ENCODE data around the gene PTPRN2. TPM values are rescaled to one million over a fixed set of nuclear protein-coding genes. Genes with fewer than 3 reads are reported as not detected.

The PTPRN2 gene
- total and polyA plus RNA-seq, 9 of the 15 experiments (the other 6 are each of a cell fraction or from before 2014, with no cell fraction given) = not detected

DNA sequence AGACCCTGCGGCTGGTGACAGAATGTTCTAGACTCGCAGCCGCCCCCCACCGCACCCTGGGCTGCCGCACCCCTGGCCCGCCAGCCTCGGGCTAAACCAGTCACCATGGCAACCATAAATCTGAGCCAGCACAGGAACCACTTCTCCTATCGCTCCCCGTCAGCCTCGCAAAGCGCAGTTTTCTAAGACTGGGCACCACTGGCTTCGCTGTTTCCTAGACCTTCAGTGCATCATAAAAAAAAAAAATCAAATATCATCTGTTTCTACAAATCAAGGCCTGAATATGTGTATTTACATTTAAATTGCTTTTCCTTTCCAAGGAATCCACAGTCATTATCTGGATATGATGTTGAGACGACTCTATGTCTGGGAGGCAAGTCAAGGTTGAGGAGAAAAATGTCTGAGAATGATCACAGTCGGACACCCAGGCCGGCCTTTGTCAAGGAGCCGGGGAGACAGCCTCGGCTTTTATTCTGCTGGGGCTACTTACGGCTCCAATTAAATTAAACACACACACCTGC lies 99.9 kb downstream of the PTPRN2 start:
- ATAC-seq = no peak
- ChIA-PET CTCF (ENCODE audit: low intra/inter-chr PET ratio) (no interaction called here), POLR2A (interaction anchor here (0.6 to 1.1 kb wide), 2 partner anchors 41 to 227 kb away, joined by 3 to 4 read pairs; no protein-coding TSS in a partner anchor)
- H3K36me3 ChIP-seq (ENCODE audit: control insufficient read depth, insufficient read depth, low read length) = no peaks in the 10 kb centered on the region
- in situ Hi-C loops (cut with MboI) = no loop called here
- H3K27me3 ChIP-seq (ENCODE audit: control insufficient read depth in 2 of 2, insufficient read depth in 2 of 2, low read length in 2 of 2) = peaks cover 58 to 87% of the 10 kb centered on the region in 2 experiments
- intact Hi-C loops (cut with micrococcal nuclease) = no loop called here
- H3K79me2 ChIP-seq (ENCODE audit: control insufficient read depth, insufficient read depth, low read length) = no peaks in the 10 kb centered on the region
- no peak overlapping the region for H3K27ac ChIP-seq (ENCODE audit: extremely low read depth, low read depth, low read length)
- no peaks in the 10 kb centered on the region for H3K9me1 ChIP-seq (ENCODE audit: control insufficient read depth, insufficient read depth, low read length)
- WGBS (ENCODE audit: insufficient coverage, low coverage, missing lambda C conversion rate) = 11% methylated on average over 18 of the region's 18 CpGs
- no peak overlapping the region for H3K4me3 ChIP-seq
- H3K9ac ChIP-seq (ENCODE audit: insufficient read depth in 1 of 2, low read depth in 2 of 2, low read length in 2 of 2) = no peak overlapping the region
- peaks cover 0 to 20% of the 10 kb centered on the region in 2 experiments; a peak in 1 of 5 replicates for H3K4me1 ChIP-seq (replicated peaks in 1 of 2; ENCODE audit: control insufficient read depth in 2 of 2, insufficient read depth in 2 of 2, low read length in 2 of 2)
- no TSS peak for BruUV-seq (replicated peaks)
- no peaks in the 10 kb centered on the region for H3K9me3 ChIP-seq (replicated peaks; ENCODE audit: control insufficient read depth, insufficient read depth, low read depth, low read length)
- FAIRE-seq = no peak
- no peak overlapping the region for H2AFZ ChIP-seq (ENCODE audit: low read depth, low read length)
- DNase-seq (ENCODE audit: extremely low read depth in 1 of 4, low spot score in 3 of 4) = no peak
- no peak overlapping the region for H3K4me2 ChIP-seq (ENCODE audit: insufficient read depth, low read length)
- TF ChIP-seq ZNF3 (CRISPR knock-in tag; IDR thresholded peaks at IDR 0.05) = no peak
- TF ChIP-seq, protein P1, sequence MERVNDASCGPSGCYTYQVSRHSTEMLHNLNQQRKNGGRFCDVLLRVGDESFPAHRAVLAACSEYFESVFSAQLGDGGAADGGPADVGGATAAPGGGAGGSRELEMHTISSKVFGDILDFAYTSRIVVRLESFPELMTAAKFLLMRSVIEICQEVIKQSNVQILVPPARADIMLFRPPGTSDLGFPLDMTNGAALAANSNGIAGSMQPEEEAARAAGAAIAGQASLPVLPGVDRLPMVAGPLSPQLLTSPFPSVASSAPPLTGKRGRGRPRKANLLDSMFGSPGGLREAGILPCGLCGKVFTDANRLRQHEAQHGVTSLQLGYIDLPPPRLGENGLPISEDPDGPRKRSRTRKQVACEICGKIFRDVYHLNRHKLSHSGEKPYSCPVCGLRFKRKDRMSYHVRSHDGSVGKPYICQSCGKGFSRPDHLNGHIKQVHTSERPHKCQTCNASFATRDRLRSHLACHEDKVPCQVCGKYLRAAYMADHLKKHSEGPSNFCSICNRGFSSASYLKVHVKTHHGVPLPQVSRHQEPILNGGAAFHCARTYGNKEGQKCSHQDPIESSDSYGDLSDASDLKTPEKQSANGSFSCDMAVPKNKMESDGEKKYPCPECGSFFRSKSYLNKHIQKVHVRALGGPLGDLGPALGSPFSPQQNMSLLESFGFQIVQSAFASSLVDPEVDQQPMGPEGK (CRISPR knock-in tag; IDR thresholded peaks at IDR 0.05; ENCODE audit: borderline replicate concordance) = no peak
- peak; percentile 76 for TF ChIP-seq RFX1 (IDR thresholded peaks at IDR 0.05)
- TF ChIP-seq, protein P2, sequence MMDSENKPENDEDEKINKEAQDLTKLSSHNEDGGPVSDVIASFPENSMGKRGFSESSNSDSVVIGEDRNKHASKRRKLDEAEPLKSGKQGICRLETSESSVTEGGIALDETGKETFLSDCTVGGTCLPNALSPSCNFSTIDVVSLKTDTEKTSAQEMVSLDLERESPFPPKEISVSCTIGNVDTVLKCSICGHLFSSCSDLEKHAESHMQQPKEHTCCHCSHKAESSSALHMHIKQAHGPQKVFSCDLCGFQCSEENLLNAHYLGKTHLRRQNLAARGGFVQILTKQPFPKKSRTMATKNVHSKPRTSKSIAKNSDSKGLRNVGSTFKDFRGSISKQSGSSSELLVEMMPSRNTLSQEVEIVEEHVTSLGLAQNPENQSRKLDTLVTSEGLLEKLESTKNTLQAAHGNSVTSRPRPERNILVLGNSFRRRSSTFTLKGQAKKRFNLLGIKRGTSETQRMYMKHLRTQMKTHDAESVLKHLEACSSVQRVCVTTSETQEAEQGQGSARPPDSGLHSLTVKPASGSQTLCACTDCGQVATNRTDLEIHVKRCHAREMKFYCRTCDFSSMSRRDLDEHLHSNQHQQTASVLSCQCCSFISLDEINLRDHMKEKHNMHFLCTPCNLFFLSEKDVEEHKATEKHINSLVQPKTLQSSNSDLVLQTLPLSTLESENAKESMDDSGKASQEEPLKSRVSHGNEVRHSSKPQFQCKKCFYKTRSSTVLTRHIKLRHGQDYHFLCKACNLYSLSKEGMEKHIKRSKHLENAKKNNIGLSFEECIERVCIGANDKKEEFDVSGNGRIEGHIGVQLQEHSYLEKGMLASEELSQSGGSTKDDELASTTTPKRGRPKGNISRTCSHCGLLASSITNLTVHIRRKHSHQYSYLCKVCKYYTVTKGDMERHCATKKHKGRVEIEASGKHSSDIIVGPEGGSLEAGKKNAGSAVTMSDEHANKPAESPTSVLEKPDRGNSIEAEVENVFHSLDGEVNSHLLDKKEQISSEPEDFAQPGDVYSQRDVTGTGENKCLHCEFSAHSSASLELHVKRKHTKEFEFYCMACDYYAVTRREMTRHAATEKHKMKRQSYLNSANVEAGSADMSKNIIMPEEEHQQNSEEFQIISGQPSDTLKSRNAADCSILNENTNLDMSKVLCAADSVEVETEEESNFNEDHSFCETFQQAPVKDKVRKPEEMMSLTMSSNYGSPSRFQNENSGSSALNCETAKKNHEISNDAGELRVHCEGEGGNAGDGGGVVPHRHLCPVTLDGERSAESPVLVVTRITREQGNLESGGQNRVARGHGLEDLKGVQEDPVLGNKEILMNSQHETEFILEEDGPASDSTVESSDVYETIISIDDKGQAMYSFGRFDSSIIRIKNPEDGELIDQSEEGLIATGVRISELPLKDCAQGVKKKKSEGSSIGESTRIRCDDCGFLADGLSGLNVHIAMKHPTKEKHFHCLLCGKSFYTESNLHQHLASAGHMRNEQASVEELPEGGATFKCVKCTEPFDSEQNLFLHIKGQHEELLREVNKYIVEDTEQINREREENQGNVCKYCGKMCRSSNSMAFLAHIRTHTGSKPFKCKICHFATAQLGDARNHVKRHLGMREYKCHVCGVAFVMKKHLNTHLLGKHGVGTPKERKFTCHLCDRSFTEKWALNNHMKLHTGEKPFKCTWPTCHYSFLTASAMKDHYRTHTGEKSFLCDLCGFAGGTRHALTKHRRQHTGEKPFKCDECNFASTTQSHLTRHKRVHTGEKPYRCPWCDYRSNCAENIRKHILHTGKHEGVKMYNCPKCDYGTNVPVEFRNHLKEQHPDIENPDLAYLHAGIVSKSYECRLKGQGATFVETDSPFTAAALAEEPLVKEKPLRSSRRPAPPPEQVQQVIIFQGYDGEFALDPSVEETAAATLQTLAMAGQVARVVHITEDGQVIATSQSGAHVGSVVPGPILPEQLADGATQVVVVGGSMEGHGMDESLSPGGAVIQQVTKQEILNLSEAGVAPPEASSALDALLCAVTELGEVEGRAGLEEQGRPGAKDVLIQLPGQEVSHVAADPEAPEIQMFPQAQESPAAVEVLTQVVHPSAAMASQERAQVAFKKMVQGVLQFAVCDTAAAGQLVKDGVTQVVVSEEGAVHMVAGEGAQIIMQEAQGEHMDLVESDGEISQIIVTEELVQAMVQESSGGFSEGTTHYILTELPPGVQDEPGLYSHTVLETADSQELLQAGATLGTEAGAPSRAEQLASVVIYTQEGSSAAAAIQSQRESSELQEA (IDR thresholded peaks at IDR 0.05; ENCODE audit: low read depth) = no peak
- no peak for TF ChIP-seq ZNF583 (CRISPR knock-in tag; IDR thresholded peaks at IDR 0.05)
- TF ChIP-seq, protein P3, sequence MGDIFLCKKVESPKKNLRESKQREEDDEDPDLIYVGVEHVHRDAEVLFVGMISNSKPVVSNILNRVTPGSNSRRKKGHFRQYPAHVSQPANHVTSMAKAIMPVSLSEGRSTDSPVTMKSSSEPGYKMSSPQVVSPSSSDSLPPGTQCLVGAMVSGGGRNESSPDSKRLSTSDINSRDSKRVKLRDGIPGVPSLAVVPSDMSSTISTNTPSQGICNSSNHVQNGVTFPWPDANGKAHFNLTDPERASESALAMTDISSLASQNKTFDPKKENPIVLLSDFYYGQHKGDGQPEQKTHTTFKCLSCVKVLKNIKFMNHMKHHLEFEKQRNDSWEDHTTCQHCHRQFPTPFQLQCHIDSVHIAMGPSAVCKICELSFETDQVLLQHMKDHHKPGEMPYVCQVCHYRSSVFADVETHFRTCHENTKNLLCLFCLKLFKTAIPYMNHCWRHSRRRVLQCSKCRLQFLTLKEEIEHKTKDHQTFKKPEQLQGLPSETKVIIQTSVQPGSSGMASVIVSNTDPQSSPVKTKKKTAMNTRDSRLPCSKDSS (IDR thresholded peaks at IDR 0.05; ENCODE audit: low read depth, partially characterized antibody) = no peak
- no peak for TF ChIP-seq NCOR1 (IDR thresholded peaks at IDR 0.05)
- H4K20me1 ChIP-seq (replicated peaks; ENCODE audit: control insufficient read depth, insufficient read depth, low read length) = no peaks in the 10 kb centered on the region; the same call in 1 of the 2 replicates
